K562 (cell line): Measurements from ENCODE around the gene RAB31. TPM values are rescaled to one million over a fixed set of nuclear protein-coding genes. Genes with fewer than 3 reads are reported as not detected.

Experiments used
- BRCA1 ChIP-seq, 2 experiments: fragments of 450-650 bp in 1 of 2; sonication (generic) in 1 of 2; formaldehyde crosslinking in 1 of 2; IDR thresholded peaks; 2 replicates each; pipeline versions ENCODE4 v1.5.0 to v1.6.1; 2017 to 2020; ENCODE audit warnings: mild to moderate bottlenecking in 1 of 2, missing genetic modification reagents in 1 of 2
- E2F3 ChIP-seq: fragments of 250-450 bp; sonication (Bioruptor Pico); IDR thresholded peaks from 2 replicates; pipeline ENCODE4 v1.4.0; 2020; ENCODE audit warnings: mild to moderate bottlenecking
- ETV1 ChIP-seq: fragments of 450-650 bp; conservative IDR thresholded peaks from 2 replicates; pipeline ENCODE4 v1.6.1; 2016; ENCODE audit warnings: missing genetic modification characterization, control low read depth, low read depth, missing compliant biosample characterization
- EZH2 ChIP-seq: IDR thresholded peaks from 2 replicates; pipeline ENCODE4 v1.6.1; 2012; ENCODE audit warnings: low read depth, mild to moderate bottlenecking, inconsistent platforms, low read length, borderline replicate concordance
- PHB2 ChIP-seq: fragments of 450-650 bp; IDR thresholded peaks from 2 replicates; pipeline ENCODE4 v1.6.1; 2017; ENCODE audit warnings: low read depth
- RUNX1 ChIP-seq: sonication (generic); IDR thresholded peaks from 2 replicates; pipeline ENCODE4 v1.6.1; 2016; ENCODE audit warnings: antibody characterized with exemption, low read depth
- SIN3B ChIP-seq: fragments of 450-650 bp; IDR thresholded peaks from 2 replicates; pipeline ENCODE4 v1.6.1; 2017; ENCODE audit warnings: low read depth, mild to moderate bottlenecking, moderate library complexity
- SRSF7 ChIP-seq: fragments of 200-400 bp; formaldehyde crosslinking; optimal IDR thresholded peaks from 2 replicates; pipeline ENCODE3; 2017; ENCODE audit warnings: mild to moderate bottlenecking, low read depth, low read length
- STAT5B ChIP-seq: fragments of 250-450 bp; sonication (Bioruptor Pico); IDR thresholded peaks from 2 replicates; pipeline ENCODE4 v1.8.0; 2021; ENCODE audit warnings: mild to moderate bottlenecking, inconsistent platforms
- U2AF2 ChIP-seq: fragments of 200-400 bp; formaldehyde crosslinking; optimal IDR thresholded peaks from 2 replicates; pipeline ENCODE3; 2017; ENCODE audit warnings: low read depth, mild to moderate bottlenecking, low read length
- ZC3H11A ChIP-seq: IDR thresholded peaks from 2 replicates; pipeline ENCODE4 v1.6.1; 2012; ENCODE audit warnings: low read depth, low read length, improper control_type of control experiment
- ZNF175 ChIP-seq: fragments of 200-800 bp; sonication (Bioruptor generic); IDR thresholded peaks from 2 replicates; pipeline ENCODE4 v1.6.1; 2016; ENCODE audit warnings: low read depth, mild to moderate bottlenecking, missing genetic modification characterization, missing compliant biosample characterization
- ZNF561 ChIP-seq: fragments of 450-650 bp; formaldehyde crosslinking; conservative IDR thresholded peaks from 2 replicates; pipeline ENCODE4 v1.4.0; 2020; ENCODE audit warnings: mild to moderate bottlenecking, moderate library complexity
- ZNF695 ChIP-seq: fragments of 450-650 bp; formaldehyde crosslinking; IDR thresholded peaks from 2 replicates; pipeline ENCODE4 v1.4.0; 2020; ENCODE audit warnings: mild to moderate bottlenecking, moderate library complexity
- polyA plus RNA-seq, 8 experiments: library from polyadenylated mRNA; depleted of rRNA in 4 of 8; stranded (reverse) in 5 of 8; unstranded in 3 of 8; fragments of >200 nt; fragmentation: Nextera tagmentation in 2 of 8; fragmentation: Illumina TruSeq in 1 of 8; extraction: Ambion mirVana in 2 of 8; extraction: Trizol in 1 of 8; gene quantifications; 2 replicates each; pipeline versions ENCODE4 v1.2.1 to v1.2.3, GENCODE V29; 2011 to 2014; ENCODE audit warnings: inconsistent platforms in 1 of 8, missing spikeins in 1 of 8
- total RNA-seq, 7 experiments: library from RNA; depleted of rRNA in 6 of 7; stranded (reverse); fragments of >200 nt in 6 of 7; fragmentation: Illumina TruSeq in 2 of 7; extraction: Trizol in 2 of 7; gene quantifications; 2 replicates each; pipeline versions ENCODE4 v1.2.1 to v1.2.3, GENCODE V29; 2011 to 2021; ENCODE audit warnings: low replicate concordance in 1 of 7
- TF ChIP-seq, protein P1 (sequence below): fragments of 150-350 bp; IDR thresholded peaks from 2 replicates; pipeline ENCODE4 v1.6.1; 2014; ENCODE audit warnings: low read depth, mild to moderate bottlenecking, low read length, borderline replicate concordance
- TF ChIP-seq, protein P2 (sequence below): IDR thresholded peaks from 2 replicates; pipeline ENCODE4 v1.6.1; 2011; ENCODE audit warnings: borderline replicate concordance, low read depth, mild to moderate bottlenecking, moderate library complexity, low read length; ENCODE audit not compliant: insufficient read depth, poor library complexity, severe bottlenecking
- TF ChIP-seq, protein P3 (sequence below): fragments of 450-650 bp; conservative IDR thresholded peaks from 2 replicates; pipeline ENCODE4 v1.6.1; 2016; ENCODE audit warnings: missing genetic modification characterization, low read depth, mild to moderate bottlenecking, missing compliant biosample characterization, moderate library complexity
- TF ChIP-seq, protein P4 (sequence below), 3 experiments: IDR thresholded peaks in 2 of 3; conservative IDR thresholded peaks in 1 of 3; 2 replicates each; pipeline ENCODE4 v1.5.1; 2011 to 2012; ENCODE audit warnings: low read length in 3 of 3, mild to moderate bottlenecking in 3 of 3, control low read depth in 2 of 3, improper control_type of control experiment in 1 of 3, inconsistent platforms in 1 of 3, low read depth in 1 of 3, mixed read lengths in 1 of 3, moderate library complexity in 1 of 3; ENCODE audit not compliant: insufficient read depth in 2 of 3

The RAB31 gene
- total and polyA plus RNA-seq, 9 of the 15 experiments (the other 6 are each of a cell fraction or from before 2014, with no cell fraction given) = 20.7 to 70.4 (median 41.3) TPM

DNA sequence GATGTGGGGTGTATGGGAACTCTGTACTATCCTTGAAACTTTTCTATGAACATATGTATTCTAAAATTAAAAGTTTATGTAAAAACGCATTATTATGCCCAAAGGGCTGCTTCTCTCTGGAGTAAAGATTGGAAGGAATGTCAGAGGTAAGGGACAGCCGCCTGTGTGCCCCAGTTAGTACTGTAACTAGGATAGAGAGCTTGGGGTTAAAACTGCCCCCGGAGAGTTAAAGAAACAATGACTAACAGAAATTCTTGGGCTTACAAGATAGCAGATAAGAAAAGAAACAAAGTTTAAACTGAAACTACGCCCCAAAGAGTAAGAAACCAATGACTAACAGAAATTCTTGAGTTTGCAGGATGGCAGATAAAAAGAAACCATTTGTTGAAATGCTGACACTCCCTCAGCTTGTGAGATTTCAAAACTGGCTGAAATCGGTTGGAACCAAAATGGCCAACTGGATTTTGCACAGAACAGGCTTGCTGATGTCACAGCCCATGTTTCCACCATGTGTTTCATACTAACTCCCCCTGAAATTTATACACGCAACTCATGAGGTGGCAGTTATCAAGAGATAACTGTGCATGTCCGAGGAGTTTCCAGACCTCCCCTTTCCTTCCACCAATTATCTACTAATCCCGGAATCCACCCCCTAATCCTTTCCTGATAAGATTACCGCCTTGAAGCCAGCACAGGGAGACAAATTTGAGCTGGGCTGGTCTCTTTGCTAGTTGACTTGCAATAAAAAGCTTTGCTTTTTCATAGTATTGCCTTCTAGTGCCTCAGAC lies 169.0 kb downstream of the RAB31 start (continued):
- TF ChIP-seq ZNF175 (CRISPR knock-in tag) (peak; percentile 53), SRSF7 (no peak), STAT5B (CRISPR knock-in tag) (no peak), U2AF2 (no peak), ZC3H11A (peak; percentile 77; the same call in 1 of the 2 replicates), E2F3 (CRISPR knock-in tag) (peak; percentile 49; the same call in 1 of the 2 replicates), BRCA1 (IDR thresholded peaks at IDR 0.05) (no peak), BRCA1 (CRISPR knock-in tag; IDR thresholded peaks at IDR 0.05) (no peak), RUNX1 (no peak), ZNF695 (CRISPR knock-in tag) (no peak), ZNF561 (CRISPR knock-in tag) (no peak), ETV1 (tag) (peak; percentile 92), PHB2 (peak; percentile 86), SIN3B (no peak), EZH2 (no peak)
- TF ChIP-seq, protein P1, sequence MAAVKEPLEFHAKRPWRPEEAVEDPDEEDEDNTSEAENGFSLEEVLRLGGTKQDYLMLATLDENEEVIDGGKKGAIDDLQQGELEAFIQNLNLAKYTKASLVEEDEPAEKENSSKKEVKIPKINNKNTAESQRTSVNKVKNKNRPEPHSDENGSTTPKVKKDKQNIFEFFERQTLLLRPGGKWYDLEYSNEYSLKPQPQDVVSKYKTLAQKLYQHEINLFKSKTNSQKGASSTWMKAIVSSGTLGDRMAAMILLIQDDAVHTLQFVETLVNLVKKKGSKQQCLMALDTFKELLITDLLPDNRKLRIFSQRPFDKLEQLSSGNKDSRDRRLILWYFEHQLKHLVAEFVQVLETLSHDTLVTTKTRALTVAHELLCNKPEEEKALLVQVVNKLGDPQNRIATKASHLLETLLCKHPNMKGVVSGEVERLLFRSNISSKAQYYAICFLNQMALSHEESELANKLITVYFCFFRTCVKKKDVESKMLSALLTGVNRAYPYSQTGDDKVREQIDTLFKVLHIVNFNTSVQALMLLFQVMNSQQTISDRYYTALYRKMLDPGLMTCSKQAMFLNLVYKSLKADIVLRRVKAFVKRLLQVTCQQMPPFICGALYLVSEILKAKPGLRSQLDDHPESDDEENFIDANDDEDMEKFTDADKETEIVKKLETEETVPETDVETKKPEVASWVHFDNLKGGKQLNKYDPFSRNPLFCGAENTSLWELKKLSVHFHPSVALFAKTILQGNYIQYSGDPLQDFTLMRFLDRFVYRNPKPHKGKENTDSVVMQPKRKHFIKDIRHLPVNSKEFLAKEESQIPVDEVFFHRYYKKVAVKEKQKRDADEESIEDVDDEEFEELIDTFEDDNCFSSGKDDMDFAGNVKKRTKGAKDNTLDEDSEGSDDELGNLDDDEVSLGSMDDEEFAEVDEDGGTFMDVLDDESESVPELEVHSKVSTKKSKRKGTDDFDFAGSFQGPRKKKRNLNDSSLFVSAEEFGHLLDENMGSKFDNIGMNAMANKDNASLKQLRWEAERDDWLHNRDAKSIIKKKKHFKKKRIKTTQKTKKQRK = no peak
- TF ChIP-seq, protein P2, sequence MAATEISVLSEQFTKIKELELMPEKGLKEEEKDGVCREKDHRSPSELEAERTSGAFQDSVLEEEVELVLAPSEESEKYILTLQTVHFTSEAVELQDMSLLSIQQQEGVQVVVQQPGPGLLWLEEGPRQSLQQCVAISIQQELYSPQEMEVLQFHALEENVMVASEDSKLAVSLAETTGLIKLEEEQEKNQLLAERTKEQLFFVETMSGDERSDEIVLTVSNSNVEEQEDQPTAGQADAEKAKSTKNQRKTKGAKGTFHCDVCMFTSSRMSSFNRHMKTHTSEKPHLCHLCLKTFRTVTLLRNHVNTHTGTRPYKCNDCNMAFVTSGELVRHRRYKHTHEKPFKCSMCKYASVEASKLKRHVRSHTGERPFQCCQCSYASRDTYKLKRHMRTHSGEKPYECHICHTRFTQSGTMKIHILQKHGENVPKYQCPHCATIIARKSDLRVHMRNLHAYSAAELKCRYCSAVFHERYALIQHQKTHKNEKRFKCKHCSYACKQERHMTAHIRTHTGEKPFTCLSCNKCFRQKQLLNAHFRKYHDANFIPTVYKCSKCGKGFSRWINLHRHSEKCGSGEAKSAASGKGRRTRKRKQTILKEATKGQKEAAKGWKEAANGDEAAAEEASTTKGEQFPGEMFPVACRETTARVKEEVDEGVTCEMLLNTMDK = no peak
- TF ChIP-seq, protein P3, sequence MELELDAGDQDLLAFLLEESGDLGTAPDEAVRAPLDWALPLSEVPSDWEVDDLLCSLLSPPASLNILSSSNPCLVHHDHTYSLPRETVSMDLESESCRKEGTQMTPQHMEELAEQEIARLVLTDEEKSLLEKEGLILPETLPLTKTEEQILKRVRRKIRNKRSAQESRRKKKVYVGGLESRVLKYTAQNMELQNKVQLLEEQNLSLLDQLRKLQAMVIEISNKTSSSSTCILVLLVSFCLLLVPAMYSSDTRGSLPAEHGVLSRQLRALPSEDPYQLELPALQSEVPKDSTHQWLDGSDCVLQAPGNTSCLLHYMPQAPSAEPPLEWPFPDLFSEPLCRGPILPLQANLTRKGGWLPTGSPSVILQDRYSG (tag) = 0 out of 2 replicates have a peak, but pooled peaks have one; percentile 5
- TF ChIP-seq, protein P4, sequence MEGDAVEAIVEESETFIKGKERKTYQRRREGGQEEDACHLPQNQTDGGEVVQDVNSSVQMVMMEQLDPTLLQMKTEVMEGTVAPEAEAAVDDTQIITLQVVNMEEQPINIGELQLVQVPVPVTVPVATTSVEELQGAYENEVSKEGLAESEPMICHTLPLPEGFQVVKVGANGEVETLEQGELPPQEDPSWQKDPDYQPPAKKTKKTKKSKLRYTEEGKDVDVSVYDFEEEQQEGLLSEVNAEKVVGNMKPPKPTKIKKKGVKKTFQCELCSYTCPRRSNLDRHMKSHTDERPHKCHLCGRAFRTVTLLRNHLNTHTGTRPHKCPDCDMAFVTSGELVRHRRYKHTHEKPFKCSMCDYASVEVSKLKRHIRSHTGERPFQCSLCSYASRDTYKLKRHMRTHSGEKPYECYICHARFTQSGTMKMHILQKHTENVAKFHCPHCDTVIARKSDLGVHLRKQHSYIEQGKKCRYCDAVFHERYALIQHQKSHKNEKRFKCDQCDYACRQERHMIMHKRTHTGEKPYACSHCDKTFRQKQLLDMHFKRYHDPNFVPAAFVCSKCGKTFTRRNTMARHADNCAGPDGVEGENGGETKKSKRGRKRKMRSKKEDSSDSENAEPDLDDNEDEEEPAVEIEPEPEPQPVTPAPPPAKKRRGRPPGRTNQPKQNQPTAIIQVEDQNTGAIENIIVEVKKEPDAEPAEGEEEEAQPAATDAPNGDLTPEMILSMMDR (IDR thresholded peaks at IDR 0.05 in 2 of 3, conservative IDR thresholded peaks at IDR 0.05 in 1 of 3; ENCODE audit: insufficient read depth in 2 of 3, low read depth in 1 of 3, low read length in 3 of 3) = peak in 1 of 3 experiments; percentile 15; a peak in 2 of 6 replicates
